CD14-positive monocyte (primary cell): ENCODE measurements around the gene GPC1. TPM values are rescaled to one million over a fixed set of nuclear protein-coding genes. Genes with fewer than 3 reads are reported as not detected.

ENCODE experiments used
- DNase-seq, 3 donors: peaks; one replicate each; pipeline ENCODE4 v3.0.0-alpha.2; 2011 to 2022
- H2AFZ ChIP-seq: 2 replicates; pipeline ENCODE4 v1.6.0; 2012; ENCODE audit warnings: mild to moderate bottlenecking, low read depth, low read length, inconsistent platforms; ENCODE audit not compliant: insufficient read depth, poor library complexity, severe bottlenecking
- H3K27ac ChIP-seq, 2 donors: 1 replicate in 1 of 2; 2 replicates in 1 of 2; pipeline ENCODE4 v1.5.1; 2012 to 2013; ENCODE audit warnings: low read length in 2 of 2, control low read depth in 1 of 2, inconsistent platforms in 1 of 2, low read depth in 1 of 2, mild to moderate bottlenecking in 1 of 2
- H3K27me3 ChIP-seq, 2 donors: one replicate each; pipeline versions ENCODE4 v1.6.0 to v1.6.1; 2011 to 2013; ENCODE audit warnings: low read length in 2 of 2; ENCODE audit not compliant: control insufficient read depth in 2 of 2, insufficient read depth in 2 of 2
- H3K36me3 ChIP-seq, 2 donors: replicated peaks in 1 of 2; 1 replicate in 1 of 2; 2 replicates in 1 of 2; pipeline versions ENCODE4 v1.5.1 to v1.6.1; 2012 to 2013; ENCODE audit warnings: low read length in 2 of 2, control low read depth in 1 of 2, inconsistent platforms in 1 of 2, mild to moderate bottlenecking in 1 of 2; ENCODE audit not compliant: insufficient read depth in 2 of 2, control insufficient read depth in 1 of 2
- H3K4me1 ChIP-seq, 2 donors: 1 replicate in 1 of 2; 2 replicates in 1 of 2; pipeline versions ENCODE4 v1.5.1 to v1.6.1; 2012 to 2013; ENCODE audit warnings: low read length in 2 of 2, control low read depth in 1 of 2, inconsistent platforms in 1 of 2, mild to moderate bottlenecking in 1 of 2, moderate library complexity in 1 of 2; ENCODE audit not compliant: insufficient read depth in 2 of 2, control insufficient read depth in 1 of 2
- H3K4me2 ChIP-seq: replicated peaks from 2 replicates; pipeline ENCODE3; 2012; ENCODE audit warnings: low read length, moderate library complexity, mild to moderate bottlenecking; ENCODE audit not compliant: poor library complexity, severe bottlenecking; ENCODE audit errors: extremely low read depth
- H3K4me3 ChIP-seq, 3 experiments: fragments of 200-600 bp in 1 of 3; sonication (generic) in 1 of 3; replicated peaks in 1 of 3; 1 replicate in 2 of 3; 2 replicates in 1 of 3; pipeline ENCODE4 v1.5.1; 2011 to 2013; ENCODE audit warnings: low read length in 3 of 3, mild to moderate bottlenecking in 3 of 3, control low read depth in 2 of 3, low read depth in 2 of 3, inconsistent platforms in 1 of 3, moderate library complexity in 1 of 3
- H3K79me2 ChIP-seq: 2 replicates; pipeline ENCODE4 v1.6.0; 2012; ENCODE audit warnings: mild to moderate bottlenecking, control low read depth, inconsistent platforms, low read length, moderate library complexity; ENCODE audit not compliant: insufficient read depth
- H3K9ac ChIP-seq: 2 replicates; pipeline ENCODE4 v1.6.0; 2017; ENCODE audit warnings: low read length, mild to moderate bottlenecking; ENCODE audit not compliant: insufficient read depth, poor library complexity, severe bottlenecking
- H3K9me3 ChIP-seq, 2 donors: replicated peaks in 1 of 2; 1 replicate in 1 of 2; 2 replicates in 1 of 2; pipeline versions ENCODE4 v1.5.1 to v1.6.1; 2012 to 2013; ENCODE audit warnings: low read length in 2 of 2, control low read depth in 1 of 2; ENCODE audit not compliant: control insufficient read depth in 1 of 2, insufficient read depth in 1 of 2
- H4K20me1 ChIP-seq: 2 replicates; pipeline ENCODE4 v1.6.0; 2012; ENCODE audit warnings: mild to moderate bottlenecking, low read length, control low read depth, moderate library complexity; ENCODE audit not compliant: insufficient read depth
- H3K27ac Mint-ChIP-seq, 7 donors: one replicate each; pipeline ENCODE4 v1.8.0; 2020; ENCODE audit warnings: mild to moderate bottlenecking in 7 of 7, mixed read lengths in 7 of 7, moderate library complexity in 6 of 7, inconsistent platforms in 2 of 7
- H3K27me3 Mint-ChIP-seq, 3 donors: one replicate each; pipeline ENCODE4 v1.8.0; 2021 to 2022; ENCODE audit warnings: low read depth in 3 of 3, mild to moderate bottlenecking in 3 of 3, mixed read lengths in 3 of 3, moderate library complexity in 3 of 3, inconsistent platforms in 1 of 3
- H3K36me3 Mint-ChIP-seq, 2 donors: one replicate each; pipeline ENCODE4 v1.8.0; 2020; ENCODE audit warnings: mixed read lengths in 2 of 2, inconsistent platforms in 1 of 2, mild to moderate bottlenecking in 1 of 2
- H3K4me1 Mint-ChIP-seq: one replicate; pipeline ENCODE4 v1.8.0; 2020; ENCODE audit warnings: mild to moderate bottlenecking, mixed read lengths
- H3K4me3 Mint-ChIP-seq, 2 donors: one replicate each; pipeline ENCODE4 v1.8.0; 2020; ENCODE audit warnings: mild to moderate bottlenecking in 2 of 2, mixed read lengths in 2 of 2, moderate library complexity in 1 of 2
- H3K9me3 Mint-ChIP-seq, 7 donors: one replicate each; pipeline ENCODE4 v1.8.0; 2020 to 2022; ENCODE audit warnings: mixed read lengths in 7 of 7, mild to moderate bottlenecking in 6 of 7, moderate library complexity in 6 of 7, inconsistent platforms in 2 of 7
- WGBS: methylation state at CpG from one replicate; pipeline ENCODE4 v1.1.5; 2013; ENCODE audit warnings: missing lambda C conversion rate; ENCODE audit not compliant: insufficient coverage; 5-methylcytosine and 5-hydroxymethylcytosine counted together
- intact Hi-C, 2 donors: fragments of 100-400 bp; cut with micrococcal nuclease; formaldehyde crosslinking; loops; one replicate each; pipeline versions ENCODE4 v1.15.0 to v1.15.1; 2023
- polyA plus RNA-seq, 3 donors: library from polyadenylated mRNA; depleted of rRNA in 1 of 3; unstranded in 2 of 3; stranded (reverse) in 1 of 3; fragments of 300-500 nt in 2 of 3; fragments of >200 nt in 1 of 3; fragmentation: Illumina TruSeq in 2 of 3; gene quantifications; 1 replicate in 2 of 3; 2 replicates in 1 of 3; pipeline ENCODE4 v1.2.3, GENCODE V29; 2012 to 2021
- TF ChIP-seq, protein P1 (sequence below): fragments of 200-600 bp; IDR thresholded peaks from one replicate; pipeline ENCODE4 v1.8.0; 2022; ENCODE audit warnings: antibody characterized with exemption, mild to moderate bottlenecking

GPC1 gene
- polyA plus RNA-seq, 3 donors, result 0.08 TPM; not detected in 2

DNA sequence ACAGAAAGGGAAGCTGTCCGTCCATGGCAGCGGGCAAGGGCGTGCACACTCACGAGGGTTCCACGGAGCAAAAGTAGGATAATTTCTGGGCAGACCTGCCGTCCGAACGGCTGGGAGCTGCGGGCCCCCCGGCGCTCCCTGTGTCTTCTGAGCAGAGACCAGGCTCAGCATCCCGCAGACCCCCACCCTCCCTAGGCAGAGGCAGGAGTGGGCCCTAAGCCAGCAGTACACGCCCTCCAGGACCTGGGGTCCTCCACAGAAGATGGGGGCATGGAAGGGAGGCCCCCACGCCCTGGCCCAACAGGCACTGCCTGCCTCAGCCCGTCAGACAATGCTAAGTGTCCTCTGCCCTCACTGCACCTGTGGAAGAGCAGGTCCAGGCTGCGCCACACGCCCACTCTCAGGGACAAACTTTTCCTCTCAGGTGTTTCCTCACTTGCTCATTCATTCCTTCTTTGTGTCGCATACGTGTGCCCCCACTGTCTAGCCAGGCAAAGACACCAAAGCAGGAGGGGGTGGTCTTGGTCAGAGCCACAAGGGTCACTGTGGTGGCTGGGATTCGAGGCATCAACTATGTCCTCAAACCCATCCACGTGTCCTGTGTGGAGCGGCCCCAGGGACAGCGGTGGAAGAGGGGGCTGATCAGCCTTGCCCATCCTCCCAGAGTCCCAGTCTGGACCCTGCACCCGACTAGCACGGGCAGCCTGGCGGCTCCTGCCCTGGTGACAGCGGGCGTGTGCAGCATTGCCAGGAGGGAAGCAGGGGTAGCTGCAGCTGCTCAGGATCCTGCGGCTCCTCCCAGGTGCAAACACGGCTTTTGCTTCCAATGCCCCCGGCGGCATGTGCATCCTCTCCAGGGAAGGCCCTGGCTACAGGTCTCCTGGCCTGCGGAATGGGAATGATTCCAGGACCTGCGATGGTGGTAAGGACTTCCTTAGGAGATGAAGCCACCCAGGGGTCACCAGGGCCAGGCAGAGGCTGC lies 2.4 kb upstream of the GPC1 start:
- Histone ChIP-seq H3K4me3 (no peak overlapping the region), H3K79me2 (no peaks in the 10 kb centered on the region), H4K20me1 (no peaks in the 10 kb centered on the region), H3K36me3 (no peaks in the 10 kb centered on the region), H3K27me3 (peaks cover 19 to 35% of the 10 kb centered on the region in 2 donors), H3K4me1 (peaks cover 0 to 17% of the 10 kb centered on the region in 2 donors), H2AFZ (no peak overlapping the region), H3K27ac (no peak overlapping the region), H3K9me3 (peaks cover 0 to 14% of the 10 kb centered on the region in 2 donors), H3K9ac (no peak overlapping the region), H3K4me2 (no peak overlapping the region)
- H3K27ac Mint-ChIP-seq, result no peak overlapping the region
- H3K4me3 Mint-ChIP-seq, result peak overlapping the region in 1 of 2 donors; percentile 62
- H3K4me1 Mint-ChIP-seq, result peaks cover 7% of the 10 kb centered on the region
- TF ChIP-seq, protein P1, sequence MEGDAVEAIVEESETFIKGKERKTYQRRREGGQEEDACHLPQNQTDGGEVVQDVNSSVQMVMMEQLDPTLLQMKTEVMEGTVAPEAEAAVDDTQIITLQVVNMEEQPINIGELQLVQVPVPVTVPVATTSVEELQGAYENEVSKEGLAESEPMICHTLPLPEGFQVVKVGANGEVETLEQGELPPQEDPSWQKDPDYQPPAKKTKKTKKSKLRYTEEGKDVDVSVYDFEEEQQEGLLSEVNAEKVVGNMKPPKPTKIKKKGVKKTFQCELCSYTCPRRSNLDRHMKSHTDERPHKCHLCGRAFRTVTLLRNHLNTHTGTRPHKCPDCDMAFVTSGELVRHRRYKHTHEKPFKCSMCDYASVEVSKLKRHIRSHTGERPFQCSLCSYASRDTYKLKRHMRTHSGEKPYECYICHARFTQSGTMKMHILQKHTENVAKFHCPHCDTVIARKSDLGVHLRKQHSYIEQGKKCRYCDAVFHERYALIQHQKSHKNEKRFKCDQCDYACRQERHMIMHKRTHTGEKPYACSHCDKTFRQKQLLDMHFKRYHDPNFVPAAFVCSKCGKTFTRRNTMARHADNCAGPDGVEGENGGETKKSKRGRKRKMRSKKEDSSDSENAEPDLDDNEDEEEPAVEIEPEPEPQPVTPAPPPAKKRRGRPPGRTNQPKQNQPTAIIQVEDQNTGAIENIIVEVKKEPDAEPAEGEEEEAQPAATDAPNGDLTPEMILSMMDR, result no peak
- H3K36me3 Mint-ChIP-seq, result peaks cover 0 to 2% of the 10 kb centered on the region in 2 donors
- H3K27me3 Mint-ChIP-seq, result peaks cover 30 to 62% (median 42%) of the 10 kb centered on the region in 3 donors
- intact Hi-C loops, result loop anchor here in 1 of 2 donors (10.0 kb wide), 1 partner anchor 198 kb away; no protein-coding TSS in a partner anchor
- WGBS, result 90% methylated on average over 25 of the region's 34 CpGs
- no peak for DNase-seq
- peaks cover 0 to 10% (median 4%) of the 10 kb centered on the region in 7 donors for H3K9me3 Mint-ChIP-seq

GRCh38 chr2:240433973-240434727 lies 1.3 kb upstream of the GPC1 start:
- H3K36me3 Mint-ChIP-seq, result peaks cover 0 to 2% of the 10 kb centered on the region in 2 donors
- Histone ChIP-seq H3K4me1 (peaks cover 0 to 17% of the 10 kb centered on the region in 2 donors), H3K4me3 (peak overlapping the region in 1 of 3 experiments; percentile 60), H4K20me1 (no peaks in the 10 kb centered on the region), H3K27me3 (peaks cover 19 to 39% of the 10 kb centered on the region in 2 donors), H3K36me3 (no peaks in the 10 kb centered on the region), H3K9ac (no peak overlapping the region), H3K27ac (no peak overlapping the region), H3K4me2 (peak overlapping the region; percentile 71), H3K9me3 (peaks cover 0 to 14% of the 10 kb centered on the region in 2 donors), H3K79me2 (no peaks in the 10 kb centered on the region), H2AFZ (peak overlapping the region; percentile 63)
- H3K27ac Mint-ChIP-seq, result peak overlapping the region in 1 of 7 donors; percentile 46
- WGBS, result 84% methylated on average over 9 of the region's 16 CpGs
- peaks cover 0 to 10% (median 4%) of the 10 kb centered on the region in 7 donors for H3K9me3 Mint-ChIP-seq
- peaks cover 7% of the 10 kb centered on the region for H3K4me1 Mint-ChIP-seq
- peaks cover 34 to 65% (median 46%) of the 10 kb centered on the region in 3 donors for H3K27me3 Mint-ChIP-seq
- peak overlapping the region; percentile 75 to 87 for H3K4me3 Mint-ChIP-seq
- TF ChIP-seq, protein P1, result no peak
- intact Hi-C loops, result loop anchor here in 1 of 2 donors (10.0 kb wide), 1 partner anchor 199 kb away; no protein-coding TSS in a partner anchor
- no peak for DNase-seq
